Naive thymus-derived CD4-positive, alpha-beta T cell (primary cell): ENCODE measurements around the gene CORO2A. TPM values are rescaled to one million over a fixed set of nuclear protein-coding genes. Genes with fewer than 3 reads are reported as not detected.

Source experiments
- ATAC-seq: fragments of 150-1000 bp; cut with Tn5 transposase; 2 replicates; pipeline ENCODE4 v1.10.0; 2021; ENCODE audit warnings: mild to moderate bottlenecking, moderate library complexity
- CTCF ChIA-PET: fragments of 350-600 bp; sonication (Branson Sonifier 250); formaldehyde crosslinking; loops from one replicate; lab custom pipeline; 2021; ENCODE audit warnings: antibody characterized with exemption; lab: Charles Lee
- POLR2A ChIA-PET: fragments of 350-600 bp; sonication (Branson Sonifier 250); formaldehyde crosslinking; loops from one replicate; lab custom pipeline; 2021; ENCODE audit warnings: antibody characterized with exemption, inconsistent platforms; lab: Charles Lee
- DNase-seq, 9 donors: peaks; one replicate each; pipeline versions ENCODE4 v3.0.0 to v3.0.0-alpha.2; 2020 to 2022; ENCODE audit warnings: mixed read lengths in 1 of 9
- H3K27ac ChIP-seq: one replicate; pipeline ENCODE4 v1.7.0; 2013; ENCODE audit warnings: mild to moderate bottlenecking, low read depth, low read length, moderate library complexity
- H3K27me3 ChIP-seq, 2 donors: one replicate each; pipeline ENCODE4 v1.7.0; 2013; ENCODE audit warnings: low read length in 2 of 2, mild to moderate bottlenecking in 2 of 2, moderate library complexity in 2 of 2; ENCODE audit not compliant: control insufficient read depth in 2 of 2, insufficient read depth in 2 of 2
- H3K36me3 ChIP-seq, 3 experiments: 1 replicate in 2 of 3; 2 replicates in 1 of 3; pipeline ENCODE4 v1.7.0; 2013; ENCODE audit warnings: low read length in 3 of 3, mild to moderate bottlenecking in 3 of 3, moderate library complexity in 1 of 3; ENCODE audit not compliant: insufficient read depth in 3 of 3, control insufficient read depth in 2 of 3
- H3K4me1 ChIP-seq, 2 donors: one replicate each; pipeline ENCODE4 v1.7.0; 2013; ENCODE audit warnings: low read length in 2 of 2, mild to moderate bottlenecking in 2 of 2, moderate library complexity in 1 of 2; ENCODE audit not compliant: control insufficient read depth in 2 of 2, insufficient read depth in 2 of 2
- H3K4me3 ChIP-seq: 2 replicates; pipeline ENCODE4 v1.7.0; 2013; ENCODE audit warnings: mild to moderate bottlenecking, low read length
- H3K9me3 ChIP-seq, 3 experiments: 1 replicate in 2 of 3; 2 replicates in 1 of 3; pipeline ENCODE4 v1.7.0; 2013; ENCODE audit warnings: low read length in 3 of 3; ENCODE audit not compliant: control insufficient read depth in 2 of 3
- H3K27ac Mint-ChIP-seq, 9 donors: one replicate each; pipeline ENCODE4 v1.8.0; 2020 to 2022; ENCODE audit warnings: mixed read lengths in 9 of 9, mild to moderate bottlenecking in 8 of 9, moderate library complexity in 5 of 9, inconsistent platforms in 2 of 9
- H3K27me3 Mint-ChIP-seq, 5 donors: one replicate each; pipeline ENCODE4 v1.8.0; 2021 to 2022; ENCODE audit warnings: mixed read lengths in 5 of 5, mild to moderate bottlenecking in 1 of 5
- H3K36me3 Mint-ChIP-seq, 5 donors: one replicate each; pipeline ENCODE4 v1.8.0; 2020 to 2022; ENCODE audit warnings: mixed read lengths in 5 of 5, mild to moderate bottlenecking in 3 of 5, inconsistent platforms in 1 of 5
- H3K4me1 Mint-ChIP-seq, 7 donors: one replicate each; pipeline ENCODE4 v1.8.0; 2020 to 2022; ENCODE audit warnings: mixed read lengths in 7 of 7, mild to moderate bottlenecking in 3 of 7, inconsistent platforms in 1 of 7
- H3K4me3 Mint-ChIP-seq, 10 donors: one replicate each; pipeline ENCODE4 v1.8.0; 2020 to 2022; ENCODE audit warnings: mild to moderate bottlenecking in 10 of 10, mixed read lengths in 10 of 10, moderate library complexity in 6 of 10, inconsistent platforms in 2 of 10
- H3K9me3 Mint-ChIP-seq, 11 donors: one replicate each; pipeline ENCODE4 v1.8.0; 2020 to 2022; ENCODE audit warnings: mixed read lengths in 11 of 11, mild to moderate bottlenecking in 4 of 11, inconsistent platforms in 1 of 11, moderate library complexity in 1 of 11
- intact Hi-C, 2 donors: fragments of 100-400 bp; cut with micrococcal nuclease; formaldehyde crosslinking; loops; one replicate each; pipeline ENCODE4 v1.15.1; 2023
- polyA plus RNA-seq, 2 donors: library from polyadenylated mRNA; unstranded; fragments of 300-500 nt; fragmentation: Illumina TruSeq; gene quantifications; one replicate each; pipeline ENCODE4 v1.2.3, GENCODE V29; 2021
- total RNA-seq, 6 experiments: library from RNA in 5 of 6; stranded (reverse) in 5 of 6; gene quantifications; 1 replicate in 5 of 6; 2 replicates in 1 of 6; pipeline ENCODE4 v1.2.3 and lab custom pipeline; 2021 to 2026

The CORO2A gene
- total and polyA plus RNA-seq, 7 experiments from 2014 or later, result 3.0 to 9.7 (median 7.7) TPM

DNA sequence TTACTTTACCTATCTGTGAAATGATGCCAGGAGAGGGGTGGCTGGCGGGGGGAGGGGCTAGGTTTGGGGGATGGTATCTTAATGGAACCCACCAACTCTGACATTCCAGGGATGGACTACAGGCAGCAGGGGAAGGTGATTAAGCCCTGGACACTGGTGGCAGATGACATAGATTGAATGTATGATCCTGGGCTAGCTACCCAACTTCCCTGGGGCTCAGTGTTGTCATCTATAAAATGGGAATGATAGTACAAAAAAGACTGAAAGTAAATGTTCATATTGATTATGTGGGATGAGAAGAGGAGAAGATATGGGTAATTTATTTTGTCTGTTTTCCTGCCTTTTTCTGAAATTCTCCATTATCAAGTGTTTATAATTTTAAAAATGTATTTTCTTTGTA lies 6.2 kb downstream of the CORO2A start:
- Mint-ChIP-seq H3K36me3 (peaks cover 0 to 14% (median 0%) of the 10 kb centered on the region in 5 donors), H3K4me3 (no peak overlapping the region), H3K27me3 (peaks cover 0 to 11% (median 0%) of the 10 kb centered on the region in 5 donors), H3K4me1 (peaks cover 8 to 72% (median 52%) of the 10 kb centered on the region in 7 donors), H3K9me3 (no peaks in the 10 kb centered on the region), H3K27ac (peak overlapping the region in 2 of 9 donors; percentile 25 to 43)
- ChIA-PET CTCF (interaction anchor here (0.6 to 0.9 kb wide), 2 partner anchors 62 to 117 kb away, joined by 3 to 4 read pairs; no protein-coding TSS in a partner anchor), POLR2A (interaction anchor here (0.7 kb wide), 1 partner anchor 85 kb away, joined by 3 read pairs; no protein-coding TSS in a partner anchor)
- Histone ChIP-seq H3K9me3 (no peaks in the 10 kb centered on the region), H3K27me3 (no peaks in the 10 kb centered on the region), H3K27ac (no peak overlapping the region), H3K4me1 (peaks cover 8 to 21% of the 10 kb centered on the region in 2 donors), H3K36me3 (peaks cover 0 to 5% (median 0%) of the 10 kb centered on the region in 3 experiments), H3K4me3 (no peak overlapping the region)
- ATAC-seq (no peak), DNase-seq (no peak)
- intact Hi-C loops, result no loop called here

DNA sequence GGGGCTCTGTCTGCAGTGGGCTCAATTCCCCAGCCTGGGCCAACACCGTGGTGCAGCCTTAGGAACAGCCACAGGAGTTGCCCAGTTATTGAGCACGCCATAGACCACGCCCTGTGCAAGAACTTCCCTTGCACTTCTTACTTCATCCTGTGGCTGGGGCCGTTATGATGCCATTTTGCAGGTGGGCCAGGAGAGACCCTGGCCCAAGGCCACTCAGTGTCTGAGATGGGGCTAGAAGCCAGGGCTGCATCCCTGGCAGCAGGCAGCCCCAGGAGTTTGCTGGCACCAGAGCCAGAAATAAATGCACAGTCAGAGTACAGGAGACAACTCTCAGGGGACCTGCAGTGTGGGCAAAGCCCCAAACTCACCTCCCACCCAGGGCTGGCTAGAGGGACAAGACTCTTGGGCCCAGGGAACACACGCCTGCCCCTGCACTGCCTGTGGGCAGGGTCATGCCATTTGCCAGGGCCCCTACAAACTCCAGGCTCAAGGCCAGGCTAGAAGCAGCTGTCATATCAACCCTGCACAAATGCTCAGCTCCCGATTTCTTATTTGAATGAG lies 6.7 kb downstream of the CORO2A start:
- H3K27ac Mint-ChIP-seq, result peak overlapping the region in 2 of 9 donors; percentile 25 to 43
- no peak overlapping the region for H3K4me3 Mint-ChIP-seq
- peaks cover 0 to 14% (median 0%) of the 10 kb centered on the region in 5 donors for H3K36me3 Mint-ChIP-seq
- Histone ChIP-seq H3K27me3 (no peaks in the 10 kb centered on the region), H3K4me3 (no peak overlapping the region), H3K4me1 (peaks cover 7 to 15% of the 10 kb centered on the region in 2 donors), H3K9me3 (no peaks in the 10 kb centered on the region), H3K36me3 (peaks cover 0 to 5% (median 0%) of the 10 kb centered on the region in 3 experiments), H3K27ac (no peak overlapping the region)
- peaks cover 8 to 72% (median 52%) of the 10 kb centered on the region in 7 donors for H3K4me1 Mint-ChIP-seq
- H3K27me3 Mint-ChIP-seq, result peaks cover 0 to 10% (median 0%) of the 10 kb centered on the region in 5 donors
- DNase-seq (no peak), ATAC-seq (no peak)
- ChIA-PET POLR2A (interaction anchor here (0.7 kb wide), 1 partner anchor 84 kb away, joined by 3 read pairs; no protein-coding TSS in a partner anchor), CTCF (interaction anchor here (0.9 kb wide), 1 partner anchor 117 kb away, joined by 3 read pairs; no protein-coding TSS in a partner anchor)
- intact Hi-C loops, result no loop called here
- H3K9me3 Mint-ChIP-seq, result no peaks in the 10 kb centered on the region

DNA sequence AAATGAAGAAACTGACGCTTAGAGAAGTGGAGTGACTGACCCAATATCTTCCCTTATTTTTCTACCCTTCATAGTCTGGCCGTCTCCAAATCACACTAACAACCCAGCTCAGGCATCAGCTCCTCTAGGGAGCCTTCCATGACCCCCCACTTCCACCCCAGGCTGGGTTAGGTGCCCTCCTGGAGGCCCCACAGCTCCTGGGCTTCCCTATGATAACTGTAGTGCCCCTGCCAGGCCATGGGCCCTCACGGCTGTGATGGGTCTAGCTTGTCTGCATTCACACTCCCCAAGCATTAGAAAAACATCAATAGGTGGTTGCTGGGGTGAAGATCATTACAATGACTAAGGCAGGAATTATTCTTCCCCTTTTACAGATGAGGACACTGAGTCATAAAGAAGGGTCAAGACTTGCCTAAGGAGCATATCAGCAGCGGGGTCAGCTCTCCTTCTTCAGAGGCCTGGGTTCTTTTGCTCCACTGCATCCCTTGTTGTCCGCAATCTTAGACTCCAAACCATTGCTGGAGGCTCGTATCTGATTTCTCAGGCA lies 7.3 kb downstream of the CORO2A start:
- Mint-ChIP-seq H3K9me3 (no peaks in the 10 kb centered on the region), H3K27me3 (peaks cover 0 to 8% (median 0%) of the 10 kb centered on the region in 5 donors), H3K4me3 (no peak overlapping the region), H3K27ac (peak overlapping the region in 1 of 9 donors; percentile 1), H3K36me3 (peaks cover 0 to 14% (median 0%) of the 10 kb centered on the region in 5 donors), H3K4me1 (peaks cover 12 to 72% (median 52%) of the 10 kb centered on the region in 7 donors)
- intact Hi-C loops, result no loop called here
- DNase-seq (no peak), ATAC-seq (no peak)
- no peak overlapping the region for H3K27ac ChIP-seq
- no peaks in the 10 kb centered on the region for H3K9me3 ChIP-seq
- CTCF ChIA-PET, result interaction anchor here (0.6 kb wide), 3 partner anchors 99 to 481 kb away, joined by 3 read pairs; no protein-coding TSS in a partner anchor
- peaks cover 7 to 12% of the 10 kb centered on the region in 2 donors for H3K4me1 ChIP-seq
- POLR2A ChIA-PET, result no interaction called here
- H3K27me3 ChIP-seq, result no peaks in the 10 kb centered on the region
- no peak overlapping the region for H3K4me3 ChIP-seq
- peaks cover 0 to 5% (median 0%) of the 10 kb centered on the region in 3 experiments for H3K36me3 ChIP-seq

DNA sequence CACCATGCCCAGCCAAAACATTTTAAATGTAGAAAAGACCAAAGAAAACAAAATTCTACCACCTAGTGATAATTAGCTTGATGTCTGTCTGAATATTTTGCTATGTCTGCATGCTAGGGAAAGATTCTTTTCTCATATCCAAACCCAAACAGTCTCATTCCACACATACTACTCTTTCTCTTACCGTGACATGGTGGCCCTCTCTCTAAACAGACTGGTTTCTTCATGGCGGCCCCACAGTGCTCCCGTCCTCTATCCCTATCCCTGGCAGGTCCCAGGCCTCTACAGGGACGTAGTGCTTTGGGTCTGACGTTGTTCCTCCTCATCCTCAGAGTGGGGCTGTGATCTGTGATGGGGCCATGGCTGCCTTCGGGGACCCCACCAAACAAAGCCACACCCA lies 8.1 kb downstream of the CORO2A start:
- H3K4me3 Mint-ChIP-seq, result no peak overlapping the region
- peaks cover 0 to 14% (median 0%) of the 10 kb centered on the region in 5 donors for H3K36me3 Mint-ChIP-seq
- Histone ChIP-seq H3K27ac (no peak overlapping the region), H3K9me3 (no peaks in the 10 kb centered on the region), H3K4me3 (no peak overlapping the region), H3K4me1 (peaks cover 7 to 10% of the 10 kb centered on the region in 2 donors), H3K27me3 (no peaks in the 10 kb centered on the region), H3K36me3 (peaks cover 0 to 5% (median 0%) of the 10 kb centered on the region in 3 experiments)
- intact Hi-C loops, result no loop called here
- no peak for DNase-seq
- ATAC-seq, result no peak
- ChIA-PET POLR2A (no interaction called here), CTCF (interaction anchor here (0.6 kb wide), 1 partner anchor 383 kb away, joined by 3 read pairs; no protein-coding TSS in a partner anchor)
- H3K27me3 Mint-ChIP-seq, result peaks cover 0 to 5% (median 0%) of the 10 kb centered on the region in 5 donors
- H3K9me3 Mint-ChIP-seq, result no peaks in the 10 kb centered on the region
- H3K4me1 Mint-ChIP-seq, result peaks cover 10 to 69% (median 49%) of the 10 kb centered on the region in 7 donors
- peak overlapping the region in 2 of 9 donors; percentile 17 to 22 for H3K27ac Mint-ChIP-seq

DNA sequence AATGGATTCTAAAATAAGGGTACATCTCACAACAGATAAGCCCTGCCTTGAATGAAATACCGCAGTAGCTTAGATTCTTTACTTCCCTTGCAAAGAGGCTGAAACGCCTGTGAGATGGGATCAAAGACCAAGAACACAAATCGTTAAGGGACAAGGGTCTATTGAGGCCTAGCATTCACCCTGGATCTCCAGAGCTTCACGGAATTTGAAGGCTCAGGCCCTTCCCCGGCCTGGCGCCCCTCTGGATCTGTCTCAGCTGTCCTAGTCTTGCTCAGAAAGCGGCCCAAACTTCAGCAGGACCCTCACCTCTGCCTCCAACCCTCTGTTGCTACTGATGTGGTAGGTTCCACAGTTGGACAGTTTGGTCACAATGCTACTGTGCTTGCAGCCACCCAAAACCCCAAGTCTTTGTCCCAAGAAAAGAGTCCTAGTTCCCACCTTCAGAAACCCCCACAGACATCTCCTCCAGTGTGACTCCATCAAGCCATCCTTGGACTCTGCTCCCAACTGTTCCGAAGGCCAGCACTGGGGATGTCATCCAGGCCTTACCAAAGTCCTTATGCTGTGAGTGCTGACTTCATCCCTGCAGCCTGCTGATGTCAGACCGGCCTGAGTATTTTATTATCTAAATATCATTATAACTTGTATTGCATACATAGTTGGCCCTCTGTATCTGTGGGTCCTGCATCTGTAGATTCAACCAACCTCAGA lies 9.4 kb downstream of the CORO2A start:
- Histone ChIP-seq H3K27me3 (no peaks in the 10 kb centered on the region), H3K4me3 (no peak overlapping the region), H3K36me3 (peaks cover 0 to 5% (median 0%) of the 10 kb centered on the region in 3 experiments), H3K9me3 (no peaks in the 10 kb centered on the region), H3K4me1 (peaks cover 0 to 5% of the 10 kb centered on the region in 2 donors), H3K27ac (no peak overlapping the region)
- no peaks in the 10 kb centered on the region for H3K27me3 Mint-ChIP-seq
- peaks cover 0 to 11% (median 0%) of the 10 kb centered on the region in 5 donors for H3K36me3 Mint-ChIP-seq
- H3K4me1 Mint-ChIP-seq, result peaks cover 6 to 66% (median 44%) of the 10 kb centered on the region in 7 donors
- DNase-seq (no peak), ATAC-seq (no peak)
- H3K4me3 Mint-ChIP-seq, result no peak overlapping the region
- POLR2A ChIA-PET, result no interaction called here
- H3K27ac Mint-ChIP-seq, result peak overlapping the region in 1 of 9 donors; percentile 64
- intact Hi-C loops, result no loop called here
- H3K9me3 Mint-ChIP-seq, result no peaks in the 10 kb centered on the region
- CTCF ChIA-PET, result interaction anchor here (0.6 kb wide), 2 partner anchors 76 to 108 kb away, joined by 3 to 5 read pairs; no protein-coding TSS in a partner anchor
